Neural cell (in vitro differentiated cells): Measurements from ENCODE around the gene C1QTNF1.

Experiments
- CTCF ChIP-seq: fragments of 450-650 bp; IDR thresholded peaks from 2 replicates; pipeline ENCODE4 v1.5.1; 2014; ENCODE audit warnings: antibody characterized with exemption, mild to moderate bottlenecking, moderate library complexity; ENCODE audit not compliant: poor library complexity, severe bottlenecking
- EP300 ChIP-seq: fragments of 450-650 bp; conservative IDR thresholded peaks from 2 replicates; pipeline ENCODE4 v1.6.1; 2014; ENCODE audit warnings: antibody characterized with exemption, mild to moderate bottlenecking, moderate library complexity; ENCODE audit not compliant: poor library complexity, severe bottlenecking
- EZH2 ChIP-seq: fragments of 200-600, 300-800 bp; shearing (Covaris generic), sonication (generic); IDR thresholded peaks from 2 replicates; pipeline ENCODE4 v1.6.1; 2014; ENCODE audit warnings: antibody characterized with exemption, low read length, borderline replicate concordance, mild to moderate bottlenecking; ENCODE audit not compliant: insufficient read depth, poor library complexity, severe bottlenecking
- POLR2AphosphoS5 ChIP-seq: IDR thresholded peaks from 2 replicates; pipeline ENCODE4 v1.6.1; 2012

- TF ChIP-seq EP300 (no peak), CTCF (no peak), EZH2 (no peak), POLR2AphosphoS5 (no peak)
Measured at GRCh38 chr17:79073016-79073705, 49.2 kb downstream of the C1QTNF1 start.
